Neuronal stem cell (in vitro differentiated cells): Measurements from ENCODE around the gene MGAT3.

Source experiments
- DNase-seq: peaks from one replicate; pipeline ENCODE4 v3.0.0-alpha.2; 2013; ENCODE audit warnings: low spot score
- H2AFZ ChIP-seq: one replicate; pipeline ENCODE4 v1.6.1; 2013; ENCODE audit warnings: mild to moderate bottlenecking, low read length, inconsistent platforms
- H2AK5ac ChIP-seq: 2 replicates; pipeline ENCODE4 v1.6.1; 2013; ENCODE audit warnings: low read depth, mild to moderate bottlenecking, inconsistent platforms, low read length, moderate library complexity, mixed read lengths
- H2BK120ac ChIP-seq: 2 replicates; pipeline ENCODE4 v1.6.1; 2013; ENCODE audit warnings: low read depth, mild to moderate bottlenecking, inconsistent platforms, low read length, moderate library complexity, mixed read lengths
- H2BK12ac ChIP-seq: one replicate; pipeline ENCODE4 v1.6.1; 2013; ENCODE audit warnings: low read length, inconsistent platforms
- H2BK15ac ChIP-seq: 2 replicates; pipeline ENCODE4 v1.6.1; 2013; ENCODE audit warnings: mild to moderate bottlenecking, low read length, inconsistent platforms, mixed read lengths
- H2BK5ac ChIP-seq: one replicate; pipeline ENCODE4 v1.6.1; 2013; ENCODE audit warnings: inconsistent platforms, mild to moderate bottlenecking, low read length, moderate library complexity
- H3K14ac ChIP-seq: one replicate; pipeline ENCODE4 v1.6.1; 2013; ENCODE audit warnings: low read length, inconsistent platforms
- H3K18ac ChIP-seq: 2 replicates; pipeline ENCODE4 v1.6.1; 2013; ENCODE audit warnings: low read length, inconsistent platforms
- H3K23ac ChIP-seq: 2 replicates; pipeline ENCODE4 v1.6.1; 2013; ENCODE audit warnings: low read depth, mild to moderate bottlenecking, mixed read lengths, low read length, inconsistent platforms; ENCODE audit not compliant: poor library complexity
- H3K27ac ChIP-seq: replicated peaks from 3 replicates; pipeline ENCODE4 v1.5.1; 2013; ENCODE audit warnings: low read length, inconsistent platforms
- H3K27me3 ChIP-seq, 3 experiments: 2 replicates each; pipeline ENCODE4 v1.6.1; 2013; ENCODE audit warnings: low read length in 3 of 3, mild to moderate bottlenecking in 2 of 3, inconsistent platforms in 1 of 3, low read depth in 1 of 3, mixed read lengths in 1 of 3, moderate library complexity in 1 of 3; ENCODE audit not compliant: control insufficient read depth in 3 of 3, insufficient read depth in 3 of 3
- H3K36me3 ChIP-seq, 2 donors: replicated peaks in 1 of 2; 2 replicates each; pipeline ENCODE4 v1.6.1; 2013; ENCODE audit warnings: low read length in 2 of 2; ENCODE audit not compliant: control insufficient read depth in 2 of 2, insufficient read depth in 2 of 2
- H3K4ac ChIP-seq: 2 replicates; pipeline ENCODE4 v1.6.1; 2013; ENCODE audit warnings: inconsistent platforms, mild to moderate bottlenecking, low read length, moderate library complexity
- H3K4me1 ChIP-seq, 2 donors: 1 replicate in 1 of 2; 2 replicates in 1 of 2; pipeline ENCODE4 v1.6.1; 2013; ENCODE audit warnings: low read length in 2 of 2, low read depth in 1 of 2; ENCODE audit not compliant: control insufficient read depth in 2 of 2, insufficient read depth in 1 of 2
- H3K4me2 ChIP-seq: one replicate; pipeline ENCODE4 v1.6.1; 2013; ENCODE audit warnings: mild to moderate bottlenecking, low read length, inconsistent platforms; ENCODE audit not compliant: insufficient read depth, poor library complexity, severe bottlenecking
- H3K4me3 ChIP-seq, 2 donors: 2 replicates each; pipeline ENCODE4 v1.5.1; 2013; ENCODE audit warnings: low read length in 2 of 2, mild to moderate bottlenecking in 2 of 2, inconsistent platforms in 1 of 2, moderate library complexity in 1 of 2
- H3K79me1 ChIP-seq: one replicate; pipeline ENCODE4 v1.6.1; 2013; ENCODE audit warnings: low read depth, mild to moderate bottlenecking, inconsistent platforms, low read length, moderate library complexity
- H3K9ac ChIP-seq: one replicate; pipeline ENCODE4 v1.6.1; 2013; ENCODE audit warnings: mild to moderate bottlenecking, low read depth, low read length, inconsistent platforms; ENCODE audit not compliant: poor library complexity
- H3K9me3 ChIP-seq, 2 donors: replicated peaks in 1 of 2; 2 replicates each; pipeline versions ENCODE3 to v1.6.1; 2013; ENCODE audit warnings: low read length in 2 of 2, mild to moderate bottlenecking in 2 of 2, inconsistent platforms in 1 of 2, low read depth in 1 of 2, mixed read lengths in 1 of 2, moderate library complexity in 1 of 2; ENCODE audit not compliant: control insufficient read depth in 2 of 2, insufficient read depth in 1 of 2
- H4K8ac ChIP-seq: one replicate; pipeline ENCODE4 v1.6.1; 2013; ENCODE audit warnings: low read depth, mild to moderate bottlenecking, inconsistent platforms, low read length, moderate library complexity
- H4K91ac ChIP-seq: one replicate; pipeline ENCODE4 v1.6.1; 2013; ENCODE audit warnings: low read length, low read depth, mild to moderate bottlenecking, inconsistent platforms; ENCODE audit not compliant: poor library complexity
- WGBS, 2 donors: extraction: QIAGEN DNeasy Blood & Tissue Kit; methylation state at CpG; one replicate each; pipeline ENCODE4 v1.1.7; 2013; ENCODE audit warnings: missing lambda C conversion rate in 2 of 2, mixed read lengths in 1 of 2; ENCODE audit not compliant: insufficient read length in 2 of 2, insufficient replicate concordance in 1 of 2; ENCODE audit errors: extremely low coverage in 2 of 2; 5-methylcytosine and 5-hydroxymethylcytosine counted together

MGAT3 gene

DNA sequence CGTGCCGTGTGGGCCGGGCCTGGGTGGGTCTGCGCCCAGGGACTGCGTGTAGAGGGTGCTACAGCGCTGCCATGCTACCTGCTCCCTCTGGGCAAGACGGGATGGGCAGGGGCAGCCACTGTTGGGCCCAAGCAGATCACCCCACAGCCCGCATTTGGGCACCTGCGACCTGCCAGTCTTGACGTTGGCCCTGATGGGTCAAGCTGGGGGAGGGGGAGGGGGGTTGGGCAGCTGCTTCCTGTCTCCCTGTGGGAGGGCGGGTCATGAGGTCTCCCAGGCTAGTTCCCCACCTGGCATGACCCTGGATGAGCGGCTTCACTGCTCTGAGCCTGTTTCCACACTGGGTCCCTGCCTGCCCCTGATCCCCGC, 78.5 kb downstream of the MGAT3 start:
- Histone ChIP-seq H3K4ac (no peak overlapping the region), H3K23ac (no peak overlapping the region), H2AK5ac (peak overlapping the region; percentile 88), H4K8ac (peak overlapping the region; percentile 74), H2BK120ac (peak overlapping the region; percentile 77), H2BK5ac (peak overlapping the region; percentile 62), H3K4me3 (peak overlapping the region in 1 of 2 donors; percentile 10), H3K79me1 (peaks cover 9% of the 10 kb centered on the region), H2AFZ (peak overlapping the region; percentile 90), H3K27me3 (no peaks in the 10 kb centered on the region), H3K4me2 (no peak overlapping the region), H3K14ac (no peak overlapping the region), H3K18ac (peak overlapping the region; percentile 92), H3K9me3 (no peaks in the 10 kb centered on the region), H2BK12ac (peak overlapping the region; percentile 35), H3K9ac (peak overlapping the region; percentile 82), H3K27ac (no peak overlapping the region), H3K36me3 (peaks cover 4 to 14% of the 10 kb centered on the region in 2 donors), H3K4me1 (peaks cover 12 to 22% of the 10 kb centered on the region in 2 donors), H2BK15ac (peak overlapping the region; percentile 82), H4K91ac (no peak overlapping the region)
- WGBS, 2 donors = no CpG with 5 or more reads among the region's 13 CpGs
- DNase-seq = no peak

DNA sequence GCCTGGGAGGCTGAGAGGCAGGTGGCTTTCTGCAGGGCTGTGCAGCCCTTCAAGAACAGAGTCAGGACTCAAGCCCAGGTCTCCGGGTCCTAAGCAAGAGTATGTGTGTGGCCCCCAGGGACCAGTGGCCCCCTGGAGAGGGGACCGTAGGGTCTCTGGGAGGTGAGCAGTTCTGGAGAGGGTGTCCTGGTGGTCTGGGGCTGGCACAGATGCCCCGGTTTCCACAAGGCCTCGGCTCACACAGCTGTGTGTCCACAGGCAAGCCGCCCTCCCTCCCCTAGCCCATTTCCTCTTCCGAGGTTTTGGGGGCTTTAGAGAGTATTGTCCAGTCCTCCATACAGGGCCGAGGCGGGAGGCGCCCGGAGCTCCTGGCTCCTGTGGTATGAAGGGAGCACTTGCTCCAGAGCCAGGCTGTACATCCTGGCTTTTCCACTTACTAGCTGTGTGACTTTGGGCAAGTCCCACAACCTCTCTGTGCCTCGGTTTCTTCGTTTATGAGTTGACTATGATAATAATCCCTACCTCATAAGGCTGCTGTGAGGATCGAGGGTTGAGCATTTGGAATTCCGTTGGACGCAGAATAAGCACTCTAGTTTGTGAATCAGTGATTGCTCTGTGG, 79.1 kb downstream of the MGAT3 start:
- Histone ChIP-seq H3K4ac (no peak overlapping the region), H3K9ac (no peak overlapping the region), H3K18ac (no peak overlapping the region), H2AFZ (peak overlapping the region; percentile 90), H3K9me3 (no peaks in the 10 kb centered on the region), H3K14ac (no peak overlapping the region), H2AK5ac (peak overlapping the region; percentile 88), H3K27me3 (no peaks in the 10 kb centered on the region), H3K4me1 (peaks cover 10 to 22% of the 10 kb centered on the region in 2 donors), H3K27ac (no peak overlapping the region), H3K36me3 (peaks cover 2 to 9% of the 10 kb centered on the region in 2 donors), H2BK5ac (peak overlapping the region; percentile 14), H4K8ac (no peak overlapping the region), H3K23ac (no peak overlapping the region), H4K91ac (no peak overlapping the region), H3K79me1 (peaks cover 8% of the 10 kb centered on the region), H2BK15ac (no peak overlapping the region), H3K4me2 (no peak overlapping the region), H2BK120ac (no peak overlapping the region), H3K4me3 (no peak overlapping the region), H2BK12ac (no peak overlapping the region)
- WGBS, 2 donors = no CpG with 5 or more reads among the region's 15 CpGs
- DNase-seq = no peak

DNA sequence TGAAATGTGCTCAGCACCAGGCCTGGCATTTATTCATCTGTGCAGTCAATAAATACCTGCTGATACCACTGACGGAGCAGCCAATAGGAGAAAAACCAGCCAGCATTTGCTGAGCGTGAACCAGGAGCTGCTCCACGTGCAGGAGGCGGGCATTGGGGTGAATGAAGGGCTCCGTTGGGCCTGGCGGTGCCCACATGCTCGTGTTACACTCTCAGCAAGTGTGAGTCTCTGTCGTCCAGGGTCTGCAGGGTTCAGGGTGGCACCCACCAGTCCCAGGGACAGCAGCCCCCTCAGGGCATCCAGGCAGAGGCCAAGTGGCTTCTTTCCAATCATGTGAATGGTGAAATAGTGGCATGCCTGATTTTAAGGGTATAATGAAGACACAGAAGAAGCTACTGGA, 79.9 kb downstream of the MGAT3 start:
- no peak overlapping the region for H3K4me2 ChIP-seq
- H4K91ac ChIP-seq = no peak overlapping the region
- H3K4me3 ChIP-seq = no peak overlapping the region
- H3K79me1 ChIP-seq = peaks cover 4% of the 10 kb centered on the region
- H3K4ac ChIP-seq = no peak overlapping the region
- no peak overlapping the region for H3K9ac ChIP-seq
- no peak overlapping the region for H2BK12ac ChIP-seq
- DNase-seq = no peak
- peaks cover 8 to 14% of the 10 kb centered on the region in 2 donors for H3K4me1 ChIP-seq
- H3K14ac ChIP-seq = no peak overlapping the region
- H4K8ac ChIP-seq = no peak overlapping the region
- H2BK120ac ChIP-seq = no peak overlapping the region
- no peak overlapping the region for H3K27ac ChIP-seq
- H3K36me3 ChIP-seq = peaks cover 0 to under 1% of the 10 kb centered on the region in 2 donors
- H3K9me3 ChIP-seq = no peaks in the 10 kb centered on the region
- H2BK5ac ChIP-seq = no peak overlapping the region
- no peak overlapping the region for H3K23ac ChIP-seq
- no peak overlapping the region for H3K18ac ChIP-seq
- no CpG with 5 or more reads among the region's 8 CpGs for WGBS, 2 donors
- peak overlapping the region; percentile 28 for H2AK5ac ChIP-seq
- H3K27me3 ChIP-seq = no peaks in the 10 kb centered on the region
- no peak overlapping the region for H2AFZ ChIP-seq
- H2BK15ac ChIP-seq = no peak overlapping the region

DNA sequence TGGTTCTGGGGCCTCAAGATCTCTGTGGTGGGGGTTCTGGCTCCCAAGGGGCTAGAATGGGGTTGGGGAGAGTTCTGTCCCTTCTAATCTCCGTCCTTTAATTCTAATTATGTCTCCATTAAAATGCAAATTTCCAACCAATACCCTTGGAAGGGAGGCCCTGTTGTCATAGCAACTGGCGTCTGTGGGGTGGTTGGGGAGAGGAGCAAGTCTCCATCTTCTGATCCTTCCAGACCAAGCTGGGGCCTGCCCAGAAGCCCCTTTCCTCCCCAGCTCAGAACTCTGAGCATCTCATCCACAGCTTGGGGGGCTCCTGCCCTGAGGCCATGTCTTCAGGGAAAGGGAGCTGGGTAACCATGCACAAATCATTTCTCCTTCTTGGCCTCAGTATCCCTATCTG, 81.2 kb downstream of the MGAT3 start:
- Histone ChIP-seq H3K79me1 (no peaks in the 10 kb centered on the region), H3K14ac (no peak overlapping the region), H2BK5ac (no peak overlapping the region), H2AFZ (no peak overlapping the region), H3K18ac (no peak overlapping the region), H3K27me3 (peaks cover 0 to 3% (median 2%) of the 10 kb centered on the region in 3 experiments), H2BK120ac (no peak overlapping the region), H3K9me3 (no peaks in the 10 kb centered on the region), H3K27ac (no peak overlapping the region), H2AK5ac (no peak overlapping the region), H3K4me1 (peaks cover 8 to 12% of the 10 kb centered on the region in 2 donors), H3K4ac (no peak overlapping the region), H3K23ac (no peak overlapping the region), H3K4me3 (no peak overlapping the region), H3K36me3 (no peaks in the 10 kb centered on the region), H2BK15ac (no peak overlapping the region), H4K91ac (no peak overlapping the region), H3K4me2 (no peak overlapping the region), H2BK12ac (no peak overlapping the region), H3K9ac (no peak overlapping the region), H4K8ac (no peak overlapping the region)
- no peak for DNase-seq
- WGBS, 2 donors = no CpG with 5 or more reads among the region's 2 CpGs
